Left colon (tissue), 2 donors: ENCODE data around the gene PLOD3. TPM values are rescaled to one million over a fixed set of nuclear protein-coding genes. Genes with fewer than 3 reads are reported as not detected.
"Not testable (repeated sequence)": the region's sequence is repeated elsewhere in the genome, so short reads cannot be mapped to it uniquely, and the experiment has no call there.

Source experiments
- ATAC-seq: fragments of 200-7000 bp; cut with Tn5 transposase; one replicate; pipeline ENCODE4 v1.9.1; 2020; ENCODE audit warnings: mild to moderate bottlenecking, moderate library complexity
- DNase-seq, 2 donors: peaks; one replicate each; pipeline ENCODE4 v3.0.0-alpha.2; 2020
- intact Hi-C, 2 donors: fragments of 100-400 bp; cut with DNase I in 1 of 2; cut with micrococcal nuclease in 1 of 2; formaldehyde crosslinking; loops; one replicate each; pipeline versions ENCODE4 v1.11.2 to v1.14.0; 2022; cut with DNase I, micrococcal nuclease
- total RNA-seq, 2 donors: library from RNA; stranded (reverse); fragmentation: NEBNext Ultra II Directional; extraction: Animal tissue kit (Norgen Biotek cat#: 25700); gene quantifications; one replicate each; pipeline ENCODE4 v1.2.1, GENCODE V29; 2021
- donor health status: DM: no; HTN: no; CAD: no.
- donor health status: DM: yes; HTN: yes; CAD: no.

Gene PLOD3
- total RNA-seq, 2 donors from 2014 or later, result 81.9 to 85.9 TPM

DNA sequence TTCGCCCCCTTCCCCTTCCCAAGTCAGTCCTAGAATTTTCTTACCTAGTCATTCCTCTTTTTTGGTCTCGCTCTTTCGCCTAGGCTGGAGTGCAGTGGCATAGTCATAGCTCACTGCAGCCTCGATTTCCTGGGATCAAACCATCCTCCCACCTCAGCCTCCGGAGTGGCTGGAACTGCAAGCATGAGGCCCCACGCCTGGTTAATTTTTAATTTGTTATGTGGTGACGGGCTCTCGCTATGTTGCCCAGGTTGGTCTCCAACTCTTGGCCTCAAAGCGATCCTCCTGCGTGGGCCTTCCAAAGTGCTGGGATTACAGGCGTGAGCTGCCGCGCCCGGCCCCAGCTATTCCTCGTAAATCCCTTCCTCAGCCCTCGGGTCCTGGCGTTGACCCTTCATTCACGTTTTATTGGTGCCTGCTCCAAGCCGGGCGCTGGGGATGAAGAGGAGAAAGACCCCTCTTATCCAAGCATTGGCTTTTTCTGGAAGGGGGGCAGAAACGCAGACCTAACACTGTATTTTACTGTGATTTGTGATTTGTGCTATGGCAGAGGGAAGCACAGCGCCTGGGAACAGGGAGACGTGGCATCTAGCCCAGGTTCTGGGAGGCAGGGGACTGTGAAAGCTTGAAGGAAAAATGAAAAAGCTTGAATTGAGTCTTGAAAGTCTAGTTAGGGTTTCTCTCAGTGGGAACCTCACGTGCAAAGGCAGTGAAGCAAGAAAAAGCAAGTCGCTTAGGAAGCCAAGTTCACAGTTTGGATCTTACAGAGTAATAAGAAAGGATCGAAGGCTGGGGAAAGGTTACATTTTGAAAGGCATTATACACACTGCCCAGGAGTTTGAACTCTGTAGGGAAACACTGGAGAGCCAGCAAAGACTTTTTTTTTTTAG is 1.1 kb upstream of the PLOD3 start:
- no peak for DNase-seq
- intact Hi-C loops, result no loop called here
- peak; percentile 42 for ATAC-seq

GRCh38 chr7:101216860-101217387 is 457 bp downstream of the PLOD3 start:
- intact Hi-C loops, result no loop called here
- peak; percentile 3 for ATAC-seq
- no peak for DNase-seq

DNA sequence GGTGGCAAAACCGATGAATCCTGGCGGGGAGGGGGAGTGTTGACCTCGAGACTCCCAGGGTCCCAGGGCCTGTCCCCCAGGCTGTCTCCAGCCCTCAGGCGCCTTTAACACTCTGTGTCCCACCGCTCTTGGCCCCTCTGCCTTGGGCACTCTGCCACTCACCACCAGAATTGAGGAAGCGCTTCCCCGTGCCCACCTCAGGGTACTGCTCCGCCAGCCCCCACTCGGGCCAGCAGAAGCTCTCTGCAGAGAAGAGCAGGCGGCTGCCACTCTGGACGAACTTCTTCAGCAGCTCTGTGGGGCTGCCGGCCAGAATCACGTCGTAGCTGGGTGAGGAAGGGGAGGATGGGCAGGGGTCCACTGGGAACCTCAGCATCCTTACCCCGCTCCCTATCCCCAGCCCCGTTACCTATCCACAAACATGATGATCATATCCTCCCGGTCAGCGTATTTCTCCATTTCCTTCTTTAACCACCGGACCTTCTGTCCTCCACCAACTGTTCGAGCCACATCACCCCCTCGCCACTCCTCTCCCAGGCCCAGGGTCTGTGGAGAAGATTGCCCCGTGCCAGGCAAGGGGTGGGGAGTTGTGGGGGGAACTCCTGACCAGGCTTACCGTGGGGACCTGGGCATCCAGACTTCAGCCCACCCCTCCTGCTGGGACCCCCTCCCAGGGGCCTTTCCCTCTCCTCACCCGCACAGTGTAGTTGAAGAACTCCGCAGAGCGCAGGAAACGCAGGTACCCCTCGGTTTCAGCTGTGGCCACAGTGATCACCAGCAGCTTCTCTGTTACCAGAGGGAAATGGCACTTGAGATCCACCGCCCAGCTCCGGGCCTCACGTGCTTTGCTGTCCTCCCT is 1.2 kb downstream of the PLOD3 start:
- intact Hi-C loops, result no loop called here
- peak; percentile 18 for ATAC-seq
- DNase-seq, result peak in 1 of 2 donors; percentile 46

- intact Hi-C loops, result no loop called here
- no peak for DNase-seq
- no peak for ATAC-seq
These were observed 5.4 kb downstream of the PLOD3 start for GRCh38 chr7:101212014-101212413.

DNA sequence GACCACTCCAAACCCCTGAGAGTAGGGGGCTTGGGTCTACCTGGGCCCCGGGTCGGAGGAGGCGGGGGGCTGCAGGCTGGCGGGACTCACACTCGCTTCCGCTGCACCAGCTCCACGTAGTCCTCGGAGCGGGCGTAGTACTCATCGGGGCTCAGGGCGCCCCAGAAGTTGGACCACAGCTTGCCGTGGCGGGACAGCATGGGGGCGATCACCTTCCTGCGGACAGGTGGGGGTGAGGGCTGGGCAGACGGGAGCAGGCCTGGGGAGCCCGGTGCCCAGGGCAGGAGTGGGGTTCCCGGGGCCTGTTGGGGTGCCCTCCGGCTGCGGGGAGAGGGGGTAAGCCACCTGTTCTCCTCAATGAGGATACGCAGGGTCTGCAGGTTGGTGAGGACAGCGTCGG is 5.9 kb downstream of the PLOD3 start:
- ATAC-seq (no peak), DNase-seq (no peak)
- intact Hi-C loops, result no loop called here

GRCh38 chr7:101210143-101210542 is 7.2 kb downstream of the PLOD3 start:
- no peak for DNase-seq
- intact Hi-C loops, result no loop called here
- ATAC-seq, result no peak

DNA sequence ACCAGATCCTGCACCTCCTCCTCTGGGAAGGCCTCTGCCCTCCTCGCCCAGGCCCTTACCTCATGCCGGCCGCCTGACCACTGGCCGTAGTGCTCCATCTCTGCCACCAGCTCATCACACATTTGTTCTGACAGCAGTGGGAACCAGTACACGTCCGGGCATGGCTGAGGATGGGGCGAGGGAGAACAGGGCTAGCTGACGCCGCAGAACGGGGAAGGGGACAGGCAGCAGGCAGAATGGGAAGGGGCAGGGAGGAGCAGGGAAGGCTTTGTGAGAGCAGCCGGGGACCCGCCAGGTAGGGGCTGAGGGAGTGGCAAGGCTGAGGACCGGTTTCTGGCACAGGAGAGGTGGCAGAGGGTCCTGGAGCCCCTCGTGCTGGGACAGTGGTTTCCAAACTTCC is 8.6 kb downstream of the PLOD3 start:
- ATAC-seq (no peak), DNase-seq (no peak)
- intact Hi-C loops, result loop anchor here in 1 of 2 donors (10.0 kb wide), 1 partner anchor 56 kb away; no protein-coding TSS in a partner anchor

GRCh38 chr7:101207459-101207858 is 9.9 kb downstream of the PLOD3 start:
- DNase-seq (no peak), ATAC-seq (no peak)
- intact Hi-C loops, result loop anchor here in 1 of 2 donors (10.0 kb wide), 1 partner anchor 57 kb away; no protein-coding TSS in a partner anchor

GRCh38 chr7:101206665-101207042 is 10.7 kb downstream of the PLOD3 start:
- no peak for ATAC-seq
- intact Hi-C loops, result loop anchor here in 1 of 2 donors (10.0 kb wide), 1 partner anchor 58 kb away; no protein-coding TSS in a partner anchor
- no peak for DNase-seq

GRCh38 chr7:101205901-101206664 is 11.3 kb downstream of the PLOD3 start:
- ATAC-seq, result no peak
- no peak for DNase-seq
- intact Hi-C loops, result loop anchor here in 1 of 2 donors (10.0 kb wide), 1 partner anchor 59 kb away; no protein-coding TSS in a partner anchor

GRCh38 chr7:101203740-101204738 is 13.3 kb downstream of the PLOD3 start:
- intact Hi-C loops, result loop anchor here in 1 of 2 donors (10.0 kb wide), 1 partner anchor 61 kb away; no protein-coding TSS in a partner anchor
- DNase-seq, ATAC-seq: not testable (repeated sequence)

GRCh38 chr7:101202603-101202918 is 14.8 kb downstream of the PLOD3 start:
- intact Hi-C loops, result loop anchor here in 1 of 2 donors (10.0 kb wide), 1 partner anchor 62 kb away; no protein-coding TSS in a partner anchor
- no peak for DNase-seq
- no peak for ATAC-seq

DNA sequence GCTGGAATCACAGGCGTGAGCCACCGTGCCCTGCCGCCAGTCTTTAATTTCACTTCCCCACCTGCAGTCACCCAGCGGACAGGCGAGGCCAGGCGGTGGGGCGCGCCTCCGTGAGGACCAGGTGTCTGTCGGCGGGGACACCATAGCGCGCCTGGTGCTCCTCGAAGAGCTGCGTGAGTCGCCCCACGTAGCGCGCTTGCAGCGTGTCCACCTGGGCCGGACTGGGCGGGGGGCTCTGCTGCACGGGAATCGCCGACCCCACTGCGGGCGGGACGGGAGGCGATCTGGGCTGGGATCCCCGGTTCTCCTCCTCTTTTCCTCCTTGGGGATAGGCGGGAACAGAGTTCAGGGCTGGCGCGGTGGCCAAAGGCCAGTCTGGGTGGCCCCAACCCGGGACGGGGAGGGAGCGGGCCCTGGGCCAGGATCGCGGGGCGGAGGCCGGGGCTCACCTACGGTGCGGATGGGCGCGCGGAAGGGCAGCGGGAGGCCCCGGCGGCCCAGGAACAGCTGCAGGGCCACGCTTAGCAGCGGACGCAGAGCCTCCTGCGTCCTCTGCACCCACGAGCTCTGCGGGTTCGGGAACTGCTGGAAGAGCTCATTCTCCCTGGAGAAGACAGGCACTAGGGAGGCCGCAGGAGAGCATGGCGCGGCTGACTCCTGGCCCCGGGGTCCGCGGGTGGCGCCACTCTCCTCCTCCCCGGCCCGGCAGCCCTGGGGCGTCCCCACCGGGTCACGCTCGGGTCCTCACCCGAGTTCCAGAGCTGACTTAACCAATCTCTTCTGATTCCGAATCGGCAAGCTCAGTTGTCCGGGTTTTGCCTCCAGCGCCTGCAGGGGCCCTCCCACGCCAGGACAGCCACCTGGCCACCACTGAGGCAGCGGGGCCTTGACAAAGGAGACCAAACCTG is 15.4 kb downstream of the PLOD3 start:
- ATAC-seq (peak; percentile 83), DNase-seq (peak; percentile 77 to 86)
- intact Hi-C loops, result loop anchor here in 1 of 2 donors (10.0 kb wide), 1 partner anchor 63 kb away; no protein-coding TSS in a partner anchor

DNA sequence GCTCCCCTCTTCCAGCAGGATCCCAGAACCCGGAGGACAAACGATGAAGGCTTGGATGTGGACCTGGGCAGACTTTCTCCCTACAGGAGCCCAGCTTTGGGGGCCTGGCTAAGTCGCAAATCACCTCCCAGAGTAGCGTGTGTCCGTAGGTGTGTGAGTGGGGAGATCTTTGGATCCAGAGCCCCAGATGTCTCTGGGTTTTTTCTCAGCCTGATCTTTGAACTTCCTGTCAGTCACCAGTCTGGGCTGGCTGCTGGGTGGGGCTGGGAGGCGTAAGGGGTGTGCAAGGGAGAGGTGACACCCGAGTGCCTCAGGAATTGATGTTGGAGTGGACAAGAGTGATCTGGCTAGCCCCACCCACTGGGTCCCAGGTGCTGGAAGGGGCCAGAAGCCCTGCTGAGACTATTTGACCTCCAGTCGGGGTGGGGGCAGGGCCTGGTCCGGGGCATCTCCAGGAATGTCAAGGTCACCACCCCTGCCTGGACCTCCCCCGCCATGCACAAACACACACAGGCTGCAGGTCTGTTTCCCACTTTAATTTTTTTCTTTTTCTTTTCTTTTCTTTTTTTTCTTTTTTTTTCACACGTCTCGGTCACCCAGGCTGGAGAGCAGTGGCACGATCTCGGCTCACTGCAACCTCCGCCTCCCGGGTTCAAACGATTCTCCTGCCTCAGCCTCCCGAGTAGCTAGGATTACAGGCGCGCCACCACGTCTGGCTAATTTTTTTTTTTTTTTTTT is 16.4 kb downstream of the PLOD3 start, which contains the start of gene MOGAT3:
TSS of gene MOGAT3 (minus strand) at position 175 of the 738 bp plus-strand sequence. CDS start 182 bp downstream, outside the sequence.
- ATAC-seq (peak; percentile 86), DNase-seq (peak; percentile 83 to 95)
- intact Hi-C loops, result loop anchor here in 1 of 2 donors (10.0 kb wide), 1 partner anchor 64 kb away; no protein-coding TSS in a partner anchor

DNA sequence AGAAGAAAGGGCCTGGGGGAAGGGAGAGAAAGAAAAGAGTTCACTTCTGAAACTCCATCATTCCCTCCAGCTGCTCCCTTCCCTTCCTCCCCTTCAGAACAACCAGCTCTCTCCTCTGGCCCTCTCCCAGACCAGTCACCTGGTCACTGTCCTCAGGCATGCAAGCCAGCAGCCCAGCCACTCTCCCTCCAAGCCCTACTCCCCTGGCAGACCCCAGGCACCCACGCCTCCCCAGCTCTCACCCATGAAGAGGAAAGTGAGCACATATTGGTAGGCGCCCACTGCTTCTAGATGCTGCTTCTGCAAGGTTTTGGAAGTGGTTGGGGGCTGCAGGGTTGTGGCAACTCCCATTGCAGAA is 16.9 kb downstream of the PLOD3 start:
- intact Hi-C loops, result loop anchor here in 1 of 2 donors (10.0 kb wide), 1 partner anchor 64 kb away; no protein-coding TSS in a partner anchor
- ATAC-seq (peak; percentile 4), DNase-seq (no peak)
